ENCODE measurements around the gene ATP1A1.

The ATP1A1 gene

DNA sequence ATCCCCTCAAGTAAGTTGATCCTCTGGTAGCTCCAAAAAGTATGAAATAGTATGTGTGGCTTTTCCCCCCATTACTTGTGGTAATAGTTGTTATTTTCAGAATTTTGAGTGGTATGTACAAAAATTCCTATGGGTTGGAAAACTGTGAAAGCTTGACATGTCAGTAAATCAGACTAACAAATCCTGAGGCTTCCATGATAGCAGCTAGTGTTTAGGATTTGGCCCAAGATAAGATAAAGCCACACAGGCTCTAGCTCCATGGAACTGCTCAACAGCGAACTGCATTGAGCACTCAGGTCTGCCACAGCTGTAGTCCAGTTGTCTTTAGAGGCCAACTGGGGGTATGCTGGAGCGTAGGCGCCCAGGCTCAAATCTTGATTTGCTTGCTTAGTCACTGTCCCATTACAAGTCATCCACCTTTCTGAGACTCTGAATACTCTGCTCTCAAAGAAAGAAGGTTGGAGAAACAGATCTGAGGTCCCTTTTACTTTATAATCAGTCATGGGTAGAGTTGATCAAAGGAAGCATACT is 28.7 kb downstream of the ATP1A1 start:
- Histone ChIP-seq H3K9ac (ENCODE audit: low read depth, low read length) (no peak overlapping the region), H3K36me3 (ENCODE audit: insufficient read depth, low read length) (peaks cover 77% of the 10 kb centered on the region), H3K4me1 (ENCODE audit: insufficient read depth, low read length) (peaks cover 6% of the 10 kb centered on the region), H3K9me3 (ENCODE audit: control insufficient read depth, insufficient read depth, low read length) (no peaks in the 10 kb centered on the region)

GRCh38 chr1:116402333-116402732 is 29.3 kb downstream of the ATP1A1 start:
- Histone ChIP-seq H3K9me3 (ENCODE audit: control insufficient read depth, insufficient read depth, low read length) (no peaks in the 10 kb centered on the region), H3K9ac (ENCODE audit: low read depth, low read length) (no peak overlapping the region), H3K36me3 (ENCODE audit: insufficient read depth, low read length) (peaks cover 80% of the 10 kb centered on the region), H3K4me1 (ENCODE audit: insufficient read depth, low read length) (no peaks in the 10 kb centered on the region; the same call in 1 of the 2 replicates)

GRCh38 chr1:116403496-116404136 is 30.6 kb downstream of the ATP1A1 start:
- Histone ChIP-seq H3K36me3 (ENCODE audit: insufficient read depth, low read length) (peaks cover 70% of the 10 kb centered on the region), H3K9me3 (ENCODE audit: control insufficient read depth, insufficient read depth, low read length) (no peaks in the 10 kb centered on the region), H3K4me1 (ENCODE audit: insufficient read depth, low read length) (no peaks in the 10 kb centered on the region), H3K9ac (ENCODE audit: low read depth, low read length) (no peak overlapping the region)

DNA sequence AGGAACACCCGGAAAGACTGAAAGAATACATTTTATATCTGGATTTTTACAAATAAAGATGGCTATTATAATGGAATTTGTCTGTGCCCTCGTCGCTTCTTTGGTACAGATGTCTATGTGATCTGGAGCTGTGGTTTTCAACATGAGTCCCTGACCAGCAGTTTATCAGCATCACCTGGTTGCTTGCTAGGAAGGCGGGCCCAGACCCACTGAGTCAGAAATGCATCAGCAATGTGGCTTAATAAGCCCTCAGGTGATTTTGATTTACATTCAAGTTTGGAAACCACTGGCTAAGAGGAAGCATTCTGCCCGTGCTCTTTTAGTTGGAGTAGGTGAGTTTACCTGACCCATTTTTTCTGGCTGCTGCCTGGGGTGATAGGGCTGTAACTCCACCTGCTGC is 31.7 kb downstream of the ATP1A1 start:
- H3K9ac ChIP-seq (ENCODE audit: low read depth, low read length), result no peak overlapping the region
- H3K9me3 ChIP-seq (ENCODE audit: control insufficient read depth, insufficient read depth, low read length), result no peaks in the 10 kb centered on the region
- H3K4me1 ChIP-seq (ENCODE audit: insufficient read depth, low read length), result no peaks in the 10 kb centered on the region
- peaks cover 59% of the 10 kb centered on the region for H3K36me3 ChIP-seq (ENCODE audit: insufficient read depth, low read length)

- H3K4me1 ChIP-seq (ENCODE audit: insufficient read depth, low read length), result no peaks in the 10 kb centered on the region
- no peak overlapping the region for H3K9ac ChIP-seq (ENCODE audit: low read depth, low read length)
- no peaks in the 10 kb centered on the region for H3K9me3 ChIP-seq (ENCODE audit: control insufficient read depth, insufficient read depth, low read length)
- peaks cover 51% of the 10 kb centered on the region for H3K36me3 ChIP-seq (ENCODE audit: insufficient read depth, low read length)
Observed at GRCh38 chr1:116405241-116406135, 32.4 kb downstream of the ATP1A1 start.

DNA sequence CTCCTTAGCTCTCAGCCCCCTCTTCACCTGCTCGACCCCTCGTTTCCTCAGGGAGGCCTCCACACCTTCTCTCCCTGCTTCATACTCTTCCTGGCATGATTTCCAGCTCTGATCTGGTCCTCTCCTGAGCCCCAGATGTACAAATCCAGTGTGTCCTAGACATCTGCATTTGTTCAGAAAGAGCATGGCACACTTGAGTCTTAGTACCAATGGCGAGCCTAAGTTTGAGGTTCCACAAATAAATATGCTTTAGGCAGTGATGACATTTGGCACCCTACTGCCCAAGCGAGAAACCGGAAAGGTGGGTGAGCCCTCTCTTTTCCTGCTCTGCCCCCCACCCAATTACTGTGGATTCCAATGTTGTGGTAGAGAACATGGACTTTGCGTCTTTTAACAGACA is 34.0 kb downstream of the ATP1A1 start:
- H3K9ac ChIP-seq (ENCODE audit: low read depth, low read length), result no peak overlapping the region
- peaks cover 37% of the 10 kb centered on the region for H3K36me3 ChIP-seq (ENCODE audit: insufficient read depth, low read length)
- no peaks in the 10 kb centered on the region for H3K9me3 ChIP-seq (ENCODE audit: control insufficient read depth, insufficient read depth, low read length)
- H3K4me1 ChIP-seq (ENCODE audit: insufficient read depth, low read length), result no peaks in the 10 kb centered on the region

- peaks cover 27% of the 10 kb centered on the region for H3K36me3 ChIP-seq (ENCODE audit: insufficient read depth, low read length)
- no peaks in the 10 kb centered on the region for H3K4me1 ChIP-seq (ENCODE audit: insufficient read depth, low read length)
- no peak overlapping the region for H3K9ac ChIP-seq (ENCODE audit: low read depth, low read length)
- H3K9me3 ChIP-seq (ENCODE audit: control insufficient read depth, insufficient read depth, low read length), result no peaks in the 10 kb centered on the region
Observed at GRCh38 chr1:116408193-116408592, 35.1 kb downstream of the ATP1A1 start.

GRCh38 chr1:116408803-116409720 is 36.0 kb downstream of the ATP1A1 start:
- Histone ChIP-seq H3K4me1 (ENCODE audit: insufficient read depth, low read length) (no peaks in the 10 kb centered on the region), H3K9me3 (ENCODE audit: control insufficient read depth, insufficient read depth, low read length) (no peaks in the 10 kb centered on the region), H3K36me3 (ENCODE audit: insufficient read depth, low read length) (peaks cover 22% of the 10 kb centered on the region), H3K9ac (ENCODE audit: low read depth, low read length) (no peak overlapping the region)

DNA sequence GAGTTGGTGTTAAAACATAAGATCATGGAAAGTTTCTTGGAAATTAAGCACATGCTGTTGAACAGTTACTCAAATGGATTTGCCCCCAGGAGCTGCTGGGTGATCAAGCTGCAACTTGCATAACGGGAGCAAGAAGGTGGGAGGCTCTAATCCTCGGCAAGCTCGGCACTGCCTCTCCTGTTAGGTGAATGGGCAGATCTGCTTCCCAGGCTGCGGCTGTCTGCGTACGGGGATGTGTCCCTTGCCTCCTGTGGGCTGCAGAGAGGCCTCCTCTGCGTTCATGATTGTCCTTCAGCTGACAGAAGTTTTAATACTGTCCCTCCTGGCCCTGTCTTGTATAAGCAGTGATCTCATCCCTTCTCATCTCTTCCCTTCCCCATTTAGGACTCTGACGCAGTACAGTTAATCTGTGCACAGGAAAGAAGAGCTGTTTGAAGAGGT is 36.7 kb downstream of the ATP1A1 start:
- no peaks in the 10 kb centered on the region for H3K9me3 ChIP-seq (ENCODE audit: control insufficient read depth, insufficient read depth, low read length)
- no peak overlapping the region for H3K9ac ChIP-seq (ENCODE audit: low read depth, low read length)
- peaks cover 18% of the 10 kb centered on the region for H3K36me3 ChIP-seq (ENCODE audit: insufficient read depth, low read length)
- H3K4me1 ChIP-seq (ENCODE audit: insufficient read depth, low read length), result no peaks in the 10 kb centered on the region

DNA sequence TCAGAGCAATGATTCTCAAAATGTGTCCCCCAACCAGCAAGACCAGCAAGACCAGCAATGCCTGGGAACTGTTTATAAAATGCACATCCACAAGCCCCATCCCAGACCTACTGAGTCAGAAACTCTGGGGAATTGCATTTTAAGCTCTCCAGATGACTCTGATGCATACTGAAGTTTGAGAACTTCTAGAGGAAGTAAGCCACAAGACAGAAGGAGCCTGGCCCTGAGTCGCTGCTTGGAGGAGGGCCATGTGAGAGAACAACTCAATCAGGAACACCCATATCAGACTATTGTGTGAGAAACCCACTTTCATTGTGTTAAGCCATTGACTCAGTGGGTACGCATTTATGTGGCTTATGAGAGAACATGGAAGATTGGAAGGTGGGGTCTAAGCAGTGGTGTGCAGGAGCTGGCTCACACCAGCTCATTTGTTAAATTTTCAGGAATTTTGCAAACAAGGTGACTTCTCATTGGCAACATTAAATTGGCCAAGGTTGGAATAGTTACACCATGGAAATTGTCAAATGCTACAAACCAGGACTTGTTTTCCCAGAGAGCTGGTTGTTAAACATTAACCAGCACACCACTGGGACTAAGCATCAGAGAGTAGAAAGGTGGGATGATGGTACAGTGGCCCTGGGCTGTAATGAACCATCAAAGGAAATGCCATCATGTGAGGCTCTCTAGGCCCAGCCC is 38.9 kb downstream of the ATP1A1 start:
- Histone ChIP-seq H3K4me1 (ENCODE audit: insufficient read depth, low read length) (peaks cover 5% of the 10 kb centered on the region; the same call in 1 of the 2 replicates), H3K36me3 (ENCODE audit: insufficient read depth, low read length) (peaks cover 3% of the 10 kb centered on the region; the same call in 1 of the 2 replicates), H3K9ac (ENCODE audit: low read depth, low read length) (no peak overlapping the region)

GRCh38 chr1:116412480-116412798 is 39.4 kb downstream of the ATP1A1 start:
- peaks cover 5% of the 10 kb centered on the region; the same call in 1 of the 2 replicates for H3K4me1 ChIP-seq (ENCODE audit: insufficient read depth, low read length)
- no peak overlapping the region for H3K9ac ChIP-seq (ENCODE audit: low read depth, low read length)
- H3K9me3 ChIP-seq (ENCODE audit: control insufficient read depth, insufficient read depth, low read length), result no peaks in the 10 kb centered on the region
- no peaks in the 10 kb centered on the region for H3K36me3 ChIP-seq (ENCODE audit: insufficient read depth, low read length)

More for the DNA sequence above, 38.9 kb downstream of the ATP1A1 start:
- no peaks in the 10 kb centered on the region for H3K9me3 ChIP-seq (ENCODE audit: control insufficient read depth, insufficient read depth, low read length)

- Histone ChIP-seq H3K9me3 (ENCODE audit: control insufficient read depth, insufficient read depth, low read length) (no peaks in the 10 kb centered on the region), H3K4me1 (ENCODE audit: insufficient read depth, low read length) (peaks cover 5% of the 10 kb centered on the region), H3K36me3 (ENCODE audit: insufficient read depth, low read length) (no peaks in the 10 kb centered on the region), H3K9ac (ENCODE audit: low read depth, low read length) (no peak overlapping the region)
Observed at GRCh38 chr1:116412898-116413297, 39.9 kb downstream of the ATP1A1 start.

DNA sequence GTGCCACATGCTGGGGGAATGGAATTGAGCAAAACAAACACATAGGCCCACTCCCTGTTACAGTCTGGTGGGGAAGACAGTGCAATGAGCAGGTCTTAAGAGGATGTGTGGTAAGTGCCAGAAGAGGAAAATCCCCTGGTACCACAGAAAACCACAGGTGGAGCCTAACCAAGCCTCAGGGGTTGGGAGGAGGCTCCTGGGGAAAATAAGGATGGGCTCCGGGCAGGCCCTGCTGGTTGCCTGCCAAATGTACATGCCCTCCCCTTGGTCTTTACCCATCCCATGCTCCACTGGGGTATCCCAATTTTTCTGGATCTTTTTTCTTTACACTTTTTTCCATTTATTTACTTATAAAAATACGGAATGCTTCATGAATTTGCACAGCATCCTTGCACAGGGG is 40.4 kb downstream of the ATP1A1 start:
- H3K9ac ChIP-seq (ENCODE audit: low read depth, low read length), result no peak overlapping the region
- H3K4me1 ChIP-seq (ENCODE audit: insufficient read depth, low read length), result peaks cover 5% of the 10 kb centered on the region

More for the DNA sequence above, 40.4 kb downstream of the ATP1A1 start:
- Histone ChIP-seq H3K36me3 (ENCODE audit: insufficient read depth, low read length) (no peaks in the 10 kb centered on the region), H3K9me3 (ENCODE audit: control insufficient read depth, insufficient read depth, low read length) (no peaks in the 10 kb centered on the region)

Measured in ES-I3 (cell line).